Measurements from ENCODE around the gene SWI5.

GRCh38 chr9:128310461-128310860 is 34.4 kb downstream of the SWI5 start:
- TF ChIP-seq EP300 (IDR thresholded peaks at IDR 0.05; ENCODE audit: low read depth) (no peak), POLR2A (IDR thresholded peaks at IDR 0.05) (no peak), CTCF (IDR thresholded peaks at IDR 0.05) (no peak)

All from transverse colon (tissue), 3 donors.